Activated CD4-positive, alpha-beta T cell treated with anti-CD3 and anti-CD28 coated beads for 36 hours (primary cell): ENCODE results near the gene MSRB1. TPM values are rescaled to one million over a fixed set of nuclear protein-coding genes. Genes with fewer than 3 reads are reported as not detected.

Source experiments
- ATAC-seq: fragments of 200-7000 bp; cut with Tn5 transposase; one replicate; pipeline ENCODE4 v1.10.0; 2021; ENCODE audit warnings: mild to moderate bottlenecking, moderate library complexity
- CTCF ChIA-PET: fragments of 350-600 bp; sonication (Branson Sonifier 250); formaldehyde crosslinking; loops from one replicate; lab custom pipeline; 2021; ENCODE audit warnings: antibody characterized with exemption; lab: Charles Lee
- POLR2A ChIA-PET: fragments of 350-600 bp; sonication (Branson Sonifier 250); formaldehyde crosslinking; loops from one replicate; lab custom pipeline; 2021; ENCODE audit warnings: antibody characterized with exemption, inconsistent platforms; lab: Charles Lee
- DNase-seq: peaks from one replicate; pipeline ENCODE4 v3.0.0-alpha.2; 2020
- H3K27ac Mint-ChIP-seq: one replicate; pipeline ENCODE4 v1.8.0; 2021; ENCODE audit warnings: mixed read lengths
- H3K27me3 Mint-ChIP-seq: one replicate; pipeline ENCODE4 v1.8.0; 2021; ENCODE audit warnings: mixed read lengths
- H3K36me3 Mint-ChIP-seq: one replicate; pipeline ENCODE4 v1.8.0; 2021; ENCODE audit warnings: low read depth, mixed read lengths
- H3K4me1 Mint-ChIP-seq: one replicate; pipeline ENCODE4 v1.8.0; 2021; ENCODE audit warnings: mixed read lengths
- H3K4me3 Mint-ChIP-seq: one replicate; pipeline ENCODE4 v1.8.0; 2021; ENCODE audit warnings: mild to moderate bottlenecking, moderate library complexity, mixed read lengths
- H3K9me3 Mint-ChIP-seq: one replicate; pipeline ENCODE4 v1.8.0; 2021; ENCODE audit warnings: low read depth, mixed read lengths
- intact Hi-C, 2 experiments: fragments of 100-400 bp; cut with DNase I in 1 of 2; cut with micrococcal nuclease in 1 of 2; formaldehyde crosslinking; loops; one replicate each; pipeline versions ENCODE4 v1.14.2 to v1.15.1; 2022 to 2024; cut with DNase I, micrococcal nuclease
- total RNA-seq, 2 experiments: library from RNA; stranded (reverse); gene quantifications; one replicate each; pipeline ENCODE4 v1.2.3, GENCODE V29; 2021

The MSRB1 gene
- total RNA-seq, 2 experiments from 2014 or later: 17.3 to 21.8 TPM

GRCh38 chr16:1985466-1986150, 42.6 kb upstream of the MSRB1 start:
- POLR2A ChIA-PET: interaction anchor here (2.4 kb wide), 1 partner anchor 21 kb away, joined by 10 read pairs; the partner anchor contains the start of gene RPS2

GRCh38 chr16:1984347-1985225, 41.6 kb upstream of the MSRB1 start:
- peaks cover 28% of the 10 kb centered on the region for H3K27me3 Mint-ChIP-seq
- peaks cover 18% of the 10 kb centered on the region for H3K4me1 Mint-ChIP-seq
- ATAC-seq (peak; percentile 20), DNase-seq (no peak)
- peaks cover 15% of the 10 kb centered on the region for H3K36me3 Mint-ChIP-seq
- no peaks in the 10 kb centered on the region for H3K9me3 Mint-ChIP-seq
- intact Hi-C loops: loop anchor here in 1 of 2 experiments (1.0 kb wide), 2 partner anchors 12 to 41 kb away; partner anchors contain the start of genes MSRB1 and TBL3
- POLR2A ChIA-PET: interaction anchor here (2.4 kb wide), 1 partner anchor 20 kb away, joined by 10 read pairs; the partner anchor contains the start of gene RPS2
- peak overlapping the region; percentile 85 for H3K4me3 Mint-ChIP-seq
- peak overlapping the region; percentile 55 for H3K27ac Mint-ChIP-seq
- CTCF ChIA-PET: interaction anchor here (0.7 to 1.7 kb wide), 4 partner anchors 12 to 521 kb away, joined by 3 to 5 read pairs (median 4); partner anchors contain the start of gene TBL3

More at GRCh38 chr16:1985466-1986150, 42.6 kb upstream of the MSRB1 start:
- CTCF ChIA-PET: interaction anchor here (1.0 to 1.7 kb wide), 3 partner anchors 14 to 21 kb away, joined by 3 to 5 read pairs (median 5); partner anchors contain the start of genes RPS2 and TBL3
- intact Hi-C loops: no loop called here
- Mint-ChIP-seq H3K9me3 (no peaks in the 10 kb centered on the region), H3K4me1 (peaks cover 18% of the 10 kb centered on the region), H3K27ac (no peak overlapping the region), H3K4me3 (peak overlapping the region; percentile 85), H3K27me3 (peaks cover 28% of the 10 kb centered on the region), H3K36me3 (peaks cover 15% of the 10 kb centered on the region)
- ATAC-seq: no peak
- DNase-seq: no peak

- POLR2A ChIA-PET: interaction anchor here (0.5 to 2.4 kb wide), 2 partner anchors 19 to 20 kb away, joined by 4 to 10 read pairs; partner anchors contain the start of gene RPS2
- no peaks in the 10 kb centered on the region for H3K9me3 Mint-ChIP-seq
- intact Hi-C loops: loop anchor here in 1 of 2 experiments (1.0 kb wide), 2 partner anchors 11 to 40 kb away; partner anchors contain the start of genes MSRB1 and TBL3
- peak within 1 kb of the TSS; percentile 85 for H3K4me3 Mint-ChIP-seq
- ATAC-seq (peak; percentile 84), DNase-seq (peak; percentile 84)
- H3K36me3 Mint-ChIP-seq: peaks cover 18% of the 10 kb centered on the region
- peaks cover 16% of the 10 kb centered on the region for H3K4me1 Mint-ChIP-seq
- CTCF ChIA-PET: interaction anchor here (0.7 to 1.0 kb wide), 4 partner anchors 12 to 522 kb away, joined by 3 to 4 read pairs (median 4); partner anchors contain the start of gene TBL3
- H3K27me3 Mint-ChIP-seq: peaks cover 20% of the 10 kb centered on the region
- peak within 1 kb of the TSS; percentile 55 for H3K27ac Mint-ChIP-seq
These were observed 40.7 kb upstream of the MSRB1 start, which contains the start of gene GFER for GRCh38 chr16:1983544-1984346. Gene GFER (plus strand): TSS chr16:1984193. CDS start chr16:1984219, 26 bp downstream.

- Mint-ChIP-seq H3K9me3 (no peaks in the 10 kb centered on the region), H3K36me3 (peaks cover 21% of the 10 kb centered on the region), H3K4me1 (peaks cover 16% of the 10 kb centered on the region), H3K27ac (no peak overlapping the region), H3K4me3 (peak overlapping the region; percentile 85), H3K27me3 (peaks cover 17% of the 10 kb centered on the region)
- DNase-seq: no peak
- POLR2A ChIA-PET: interaction anchor here (0.5 to 0.9 kb wide), 2 partner anchors 20 to 172 kb away, joined by 4 to 6 read pairs; partner anchors contain the start of gene TRAF7
- intact Hi-C loops: no loop called here
- CTCF ChIA-PET: interaction anchor here (0.6 to 1.0 kb wide), 4 partner anchors 11 to 145 kb away, joined by 3 to 5 read pairs (median 4); partner anchors contain the start of gene TBL3
- no peak for ATAC-seq
These were observed 40.1 kb upstream of the MSRB1 start for GRCh38 chr16:1982991-1983543.

DNA sequence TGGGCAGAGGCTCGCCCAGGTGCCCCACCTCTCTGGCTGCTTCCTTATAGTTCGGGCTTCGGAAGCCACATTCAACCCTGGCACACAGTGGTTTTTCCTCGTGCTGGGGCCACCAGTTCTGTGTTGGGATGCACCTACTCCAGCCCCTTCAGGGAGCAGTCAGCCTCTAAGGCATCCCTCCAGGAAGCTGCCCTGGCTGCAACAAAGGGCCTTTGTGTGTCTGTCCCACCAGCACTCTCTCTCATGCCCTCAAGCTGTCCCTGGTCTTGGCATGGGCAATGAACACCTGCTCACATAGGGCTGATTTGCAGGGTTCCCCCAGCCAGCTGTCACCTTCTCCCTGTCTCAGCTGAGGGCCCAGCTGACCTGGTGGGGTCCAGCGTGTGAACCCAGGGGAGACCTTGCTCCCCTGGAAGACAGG, 39.0 kb upstream of the MSRB1 start:
- CTCF ChIA-PET: interaction anchor here (0.9 kb wide), 1 partner anchor 38 kb away, joined by 5 read pairs; no protein-coding TSS in a partner anchor
- H3K27ac Mint-ChIP-seq: no peak overlapping the region
- peaks cover 17% of the 10 kb centered on the region for H3K27me3 Mint-ChIP-seq
- no peak overlapping the region for H3K4me3 Mint-ChIP-seq
- no peak for ATAC-seq
- no peak for DNase-seq
- intact Hi-C loops: no loop called here
- no peaks in the 10 kb centered on the region for H3K9me3 Mint-ChIP-seq
- POLR2A ChIA-PET: interaction anchor here (0.9 to 1.8 kb wide), 4 partner anchors 10 to 173 kb away, joined by 4 to 6 read pairs (median 4); partner anchors contain the start of genes RPS2 and TRAF7
- H3K4me1 Mint-ChIP-seq: peaks cover 16% of the 10 kb centered on the region
- peaks cover 23% of the 10 kb centered on the region for H3K36me3 Mint-ChIP-seq

DNA sequence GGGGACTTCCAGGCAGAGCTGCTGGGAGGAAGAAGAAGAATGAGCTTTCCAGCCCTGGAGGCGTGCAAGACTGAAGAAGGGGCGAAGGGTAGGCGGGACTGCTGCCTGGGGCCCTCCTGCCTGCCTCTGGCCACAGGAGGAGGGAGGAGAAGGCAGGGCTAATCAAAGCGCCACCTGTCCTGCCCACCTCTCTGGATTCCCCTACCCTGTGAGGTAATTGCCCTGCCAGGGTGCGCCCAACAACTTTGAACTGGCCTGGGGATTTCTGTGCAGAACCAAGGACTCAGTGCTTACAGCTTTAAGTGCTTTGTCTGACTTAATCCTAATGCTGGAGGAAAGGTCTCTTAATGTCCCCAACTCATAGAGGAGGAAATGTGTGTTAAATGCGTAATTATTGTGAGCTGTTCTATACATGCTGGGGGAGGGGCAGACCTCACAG, 38.4 kb upstream of the MSRB1 start, which contains the start of gene NOXO1:
TSS of gene NOXO1 (minus strand) at position 72 of the 439 bp plus-strand sequence. CDS start 290 bp downstream, outside the sequence.
- POLR2A ChIA-PET: interaction anchor here (1.2 to 1.8 kb wide), 3 partner anchors 10 to 21 kb away, joined by 4 read pairs; partner anchors contain the start of gene RPS2
- Mint-ChIP-seq H3K4me3 (no peak within 1 kb of the TSS), H3K9me3 (no peaks in the 10 kb centered on the region), H3K27me3 (peaks cover 17% of the 10 kb centered on the region), H3K27ac (no peak within 1 kb of the TSS), H3K4me1 (peaks cover 16% of the 10 kb centered on the region), H3K36me3 (peaks cover 21% of the 10 kb centered on the region)
- DNase-seq (peak; percentile 28), ATAC-seq (peak; percentile 16)
- CTCF ChIA-PET: interaction anchor here (0.7 kb wide), 1 partner anchor 38 kb away, joined by 3 read pairs; the partner anchor contains the start of gene NPW
- intact Hi-C loops: no loop called here

GRCh38 chr16:1980770-1981087, 37.7 kb upstream of the MSRB1 start:
- Mint-ChIP-seq H3K36me3 (peaks cover 22% of the 10 kb centered on the region), H3K9me3 (no peaks in the 10 kb centered on the region), H3K4me1 (peaks cover 16% of the 10 kb centered on the region), H3K4me3 (no peak overlapping the region), H3K27ac (no peak overlapping the region), H3K27me3 (peaks cover 17% of the 10 kb centered on the region)
- intact Hi-C loops: no loop called here
- ChIA-PET POLR2A (interaction anchor here (1.3 to 1.8 kb wide), 2 partner anchors 11 to 16 kb away, joined by 4 read pairs; partner anchors contain the start of gene RPS2), CTCF (no interaction called here)
- no peak for ATAC-seq
- DNase-seq: no peak

DNA sequence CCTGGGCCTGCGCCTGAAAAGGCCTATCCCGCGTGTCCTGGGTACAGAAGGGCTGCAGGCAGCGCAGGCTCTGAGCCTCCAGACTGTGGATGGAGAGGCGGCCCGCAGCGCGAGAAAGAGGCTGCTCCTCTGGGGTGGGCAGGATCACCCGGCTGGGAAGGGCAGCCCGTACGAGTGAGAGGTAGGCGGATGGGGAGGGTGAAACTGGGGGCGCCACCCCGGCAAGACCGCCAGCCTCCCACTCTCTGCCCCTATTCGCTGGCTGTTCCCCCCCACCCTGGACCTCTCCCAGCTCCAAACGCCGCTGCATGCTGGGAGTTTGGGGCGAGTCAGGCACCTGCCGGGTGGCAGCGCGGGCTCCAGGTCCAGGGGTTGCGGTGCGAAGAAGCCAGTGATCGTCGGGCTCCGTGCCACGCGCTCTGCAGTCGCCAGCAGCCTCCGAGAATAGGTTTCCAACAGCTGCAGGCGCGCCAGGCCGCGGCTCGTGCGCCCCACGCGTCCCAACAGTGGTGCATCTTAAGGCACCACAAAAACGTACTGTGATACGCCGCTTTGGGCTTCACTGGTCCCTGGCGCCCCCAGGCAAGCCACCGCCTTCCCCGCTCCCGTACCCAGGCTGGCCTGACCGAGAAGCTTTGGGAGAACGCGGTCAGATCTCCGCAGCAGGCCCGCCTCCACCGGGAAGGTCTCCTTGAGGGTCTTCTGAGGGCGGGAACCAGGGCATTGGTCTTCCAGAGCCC, 37.2 kb upstream of the MSRB1 start:
- ATAC-seq: no peak
- Mint-ChIP-seq H3K9me3 (no peaks in the 10 kb centered on the region), H3K27ac (no peak overlapping the region), H3K4me3 (no peak overlapping the region), H3K36me3 (peaks cover 24% of the 10 kb centered on the region), H3K27me3 (peaks cover 17% of the 10 kb centered on the region), H3K4me1 (peaks cover 16% of the 10 kb centered on the region)
- DNase-seq: peak; percentile 38
- intact Hi-C loops: no loop called here
- ChIA-PET CTCF (interaction anchor here (0.5 kb wide), 1 partner anchor 224 kb away, joined by 3 read pairs; no protein-coding TSS in a partner anchor), POLR2A (no interaction called here)

DNA sequence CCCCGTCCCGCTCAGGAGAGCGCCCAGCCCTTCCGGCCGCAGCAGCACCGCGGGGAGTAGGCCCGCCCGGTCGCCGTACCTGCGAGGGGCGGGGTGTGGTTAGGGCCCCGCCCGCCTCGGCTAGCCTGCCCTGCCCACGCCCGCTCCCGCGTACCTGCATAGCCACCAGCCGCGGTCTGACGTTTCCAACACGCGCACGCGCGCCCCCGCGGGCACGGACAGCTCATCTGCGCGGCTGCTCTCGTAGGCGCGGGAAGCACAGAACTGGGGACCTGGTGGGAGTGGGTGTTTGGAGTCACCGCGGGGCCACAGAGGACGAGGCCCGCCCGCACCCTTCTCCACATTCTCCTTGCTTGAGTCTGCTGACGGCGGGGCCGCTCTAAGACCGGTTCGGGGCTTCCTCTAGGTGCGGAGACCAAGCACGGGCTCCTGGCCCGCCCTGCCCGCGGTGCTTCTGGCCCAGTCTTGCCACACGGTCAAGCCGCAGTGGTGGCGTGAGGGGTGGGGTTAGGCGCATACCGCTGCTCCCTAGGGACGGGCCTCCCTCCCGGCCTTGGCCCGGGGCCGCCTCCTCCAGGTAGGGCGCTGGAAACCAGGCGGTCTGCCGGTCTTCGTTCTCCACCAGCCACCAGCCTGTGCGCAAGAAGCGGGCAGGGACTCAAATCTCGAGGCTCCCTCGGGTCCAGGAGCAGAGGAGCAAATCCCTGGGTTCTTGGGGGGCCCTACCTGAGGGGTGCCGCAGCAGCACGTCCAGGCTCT, 36.5 kb upstream of the MSRB1 start:
- DNase-seq (peak; percentile 58), ATAC-seq (no peak)
- intact Hi-C loops: no loop called here
- POLR2A ChIA-PET: interaction anchor here (2.1 kb wide), 1 partner anchor 176 kb away, joined by 4 read pairs; the partner anchor contains the start of gene TRAF7
- Mint-ChIP-seq H3K27me3 (peaks cover 17% of the 10 kb centered on the region), H3K27ac (no peak overlapping the region), H3K4me1 (peaks cover 14% of the 10 kb centered on the region), H3K4me3 (no peak overlapping the region), H3K36me3 (peaks cover 29% of the 10 kb centered on the region), H3K9me3 (no peaks in the 10 kb centered on the region)
- CTCF ChIA-PET: interaction anchor here (0.5 kb wide), 1 partner anchor 225 kb away, joined by 3 read pairs; no protein-coding TSS in a partner anchor
